ENCODE measurements around the gene KIAA1549.

GRCh38 chr7:138916275-138916674 lies 64.9 kb downstream of the KIAA1549 start:
- TF ChIP-seq CTCF (IDR thresholded peaks at IDR 0.05) (no peak), POLR2A (IDR thresholded peaks at IDR 0.05) (no peak)

Data from tibial nerve (tissue), 3 donors.